GM19397 (cell line): ENCODE data around the gene PPIA.
"Not testable (repeated sequence)": the region's sequence is repeated elsewhere in the genome, so short reads cannot be mapped to it uniquely, and the experiment has no call there.

ENCODE experiments used
- ATAC-seq: cut with Tn5 transposase; IDR thresholded peaks from one replicate; pipeline ENCODE4 v1.9.1; 2021; ENCODE audit warnings: mild to moderate bottlenecking, moderate library complexity; ENCODE audit not compliant: unreplicated experiment

PPIA gene

GRCh38 chr7:44784364-44784763, 12.1 kb upstream of the PPIA start:
- no peak for ATAC-seq

DNA sequence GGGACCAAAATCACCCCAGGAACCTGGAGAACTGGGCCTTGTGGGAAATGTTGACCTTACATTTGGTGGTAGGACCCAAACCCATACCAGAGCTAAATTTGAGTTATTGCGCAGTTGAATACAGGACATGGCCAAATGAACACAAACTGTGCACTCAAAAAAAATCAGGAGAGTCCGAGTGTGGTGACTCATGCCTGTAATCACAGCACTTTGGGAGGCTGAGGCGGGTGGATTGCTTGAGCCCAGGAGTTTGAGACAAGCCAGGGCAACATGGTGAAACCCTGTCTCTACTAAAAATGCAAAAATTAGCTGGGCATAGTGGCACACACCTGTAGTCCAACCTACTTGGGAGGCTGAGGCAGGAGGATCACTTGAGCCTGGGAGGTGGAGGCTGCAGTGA, 11.3 kb upstream of the PPIA start:
- ATAC-seq, result not testable (repeated sequence)

DNA sequence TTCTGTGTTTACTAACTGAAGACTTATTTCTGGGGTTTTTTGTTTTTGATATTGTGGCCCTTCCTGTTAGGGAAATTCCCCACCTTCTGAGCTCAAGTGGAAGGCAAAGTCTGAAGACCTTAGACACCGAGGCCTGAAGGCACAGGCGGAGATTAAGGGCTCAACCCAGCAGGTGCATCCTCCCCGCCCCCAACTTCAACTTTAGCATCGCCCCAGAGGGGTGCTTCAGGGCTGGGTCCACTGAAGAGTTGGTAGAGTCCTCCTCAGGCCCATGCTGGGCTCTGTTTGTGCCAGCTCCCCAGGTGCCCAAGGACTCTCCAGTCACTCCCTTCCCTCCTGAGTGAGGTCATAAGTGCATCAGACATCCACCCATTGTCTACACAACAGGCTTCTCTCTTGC, 9.4 kb upstream of the PPIA start:
- no peak for ATAC-seq

DNA sequence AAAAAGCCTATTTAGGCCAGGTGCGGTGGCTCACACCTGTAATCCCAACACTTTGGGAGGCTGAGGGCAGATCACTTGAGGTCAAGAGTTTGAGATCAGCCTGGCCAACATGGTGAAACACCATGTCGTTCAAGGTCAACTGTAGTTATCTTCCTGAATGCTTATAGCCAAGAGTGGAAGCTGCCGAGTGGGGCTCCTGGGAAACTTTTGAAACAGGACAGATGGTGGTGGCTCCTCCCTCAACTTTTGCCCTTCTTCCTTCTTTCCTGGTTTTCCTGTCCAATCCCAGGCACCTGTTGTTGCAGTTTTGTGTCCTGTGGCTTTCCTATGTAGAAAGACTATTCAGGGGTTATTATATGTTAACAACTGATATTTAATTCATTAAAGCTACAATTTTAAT, 8.7 kb upstream of the PPIA start:
- no peak for ATAC-seq

GRCh38 chr7:44789990-44790389, 6.5 kb upstream of the PPIA start:
- no peak for ATAC-seq

DNA sequence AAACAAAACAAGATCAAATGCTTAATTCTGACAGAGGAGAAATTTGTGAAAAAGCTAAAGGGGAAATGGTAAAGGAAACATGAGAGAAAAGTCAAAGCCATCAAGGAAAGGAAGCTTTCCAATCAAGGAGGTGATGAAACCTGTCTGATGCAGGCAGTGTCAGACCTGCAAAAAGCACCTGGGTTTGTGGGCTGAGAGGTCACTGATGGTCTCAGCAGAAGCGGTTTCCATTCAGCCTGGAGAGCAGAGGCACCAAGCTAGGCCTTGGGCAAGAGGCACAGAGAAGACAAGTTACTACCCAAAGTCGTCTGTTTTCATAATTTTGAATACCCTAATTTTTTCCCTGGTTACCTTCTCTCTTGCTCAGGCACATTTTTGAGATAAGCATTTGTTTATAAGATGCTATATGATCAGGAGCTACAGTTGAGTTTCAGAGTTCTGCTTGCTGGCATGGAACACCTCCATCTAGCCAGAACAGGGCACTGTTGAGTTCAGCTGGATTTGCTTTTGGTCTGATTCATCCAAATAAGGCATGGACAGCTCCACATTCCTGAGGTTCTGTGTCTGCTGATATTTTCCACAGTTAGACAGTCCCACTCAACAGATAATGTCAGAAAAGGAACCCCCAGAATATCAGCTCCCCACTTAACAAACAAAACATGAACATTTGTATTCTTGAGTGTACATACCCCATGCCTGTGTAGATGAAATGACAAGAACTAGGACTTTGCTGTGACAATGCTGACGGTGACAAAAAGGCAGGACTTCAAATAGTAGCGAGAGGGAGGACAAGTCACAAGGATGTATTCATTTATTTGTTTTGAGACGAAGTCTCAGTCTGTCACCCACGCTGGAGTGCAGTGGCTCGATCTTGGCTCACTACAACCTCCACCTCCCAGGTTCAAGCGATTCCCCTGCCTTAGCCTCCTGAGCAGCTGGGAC, 4.9 kb upstream of the PPIA start:
- ATAC-seq, result no peak

- no peak for ATAC-seq
Observed at GRCh38 chr7:44793919-44794318, 2.6 kb upstream of the PPIA start.

DNA sequence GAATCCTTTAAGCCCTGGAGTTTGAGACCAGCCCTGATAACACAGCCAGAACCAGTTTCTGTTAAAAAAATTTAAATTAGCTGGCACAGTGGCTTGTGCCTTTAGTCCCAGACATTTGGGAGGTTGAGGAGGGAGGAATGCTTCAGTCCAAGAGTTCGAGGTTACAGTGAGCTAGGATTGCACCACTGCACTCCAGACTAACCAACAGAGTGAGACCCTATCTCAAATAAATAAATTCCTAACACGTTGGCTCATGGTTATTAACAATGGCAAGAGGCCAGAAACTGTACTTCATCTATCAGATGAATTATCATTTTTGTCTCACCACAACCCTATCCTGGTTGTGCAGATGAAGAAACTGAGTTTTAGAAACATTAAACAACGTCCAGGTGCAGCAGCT, 2.1 kb upstream of the PPIA start:
- no peak for ATAC-seq

GRCh38 chr7:44796034-44796503, 412 bp upstream of the PPIA start:
- peak; percentile 16 for ATAC-seq

GRCh38 chr7:44797329-44798258, 1.1 kb downstream of the PPIA start:
- peak; percentile 42 for ATAC-seq

- ATAC-seq, result no peak
Observed at GRCh38 chr7:44798649-44799305, 2.3 kb downstream of the PPIA start.

DNA sequence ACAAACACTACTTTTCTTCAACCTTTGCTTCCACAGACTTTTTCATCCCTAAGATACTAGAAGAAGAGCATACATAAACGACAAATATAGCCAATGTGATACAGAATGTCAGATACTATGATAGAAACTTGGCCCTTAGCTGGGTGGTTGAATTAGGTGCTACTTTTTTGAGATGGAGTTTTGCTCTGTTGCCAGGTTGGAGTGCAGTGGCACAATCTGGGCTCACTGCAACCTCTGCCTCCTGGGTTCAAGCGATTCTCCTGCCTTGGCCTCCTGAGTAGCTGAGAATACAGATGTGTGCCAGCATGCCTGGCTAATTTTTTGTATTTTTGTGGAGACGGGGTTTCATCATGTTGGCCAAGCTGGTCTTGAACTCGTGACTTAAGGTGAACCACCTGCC, 3.5 kb downstream of the PPIA start:
- no peak for ATAC-seq

GRCh38 chr7:44801890-44802289, 5.4 kb downstream of the PPIA start:
- ATAC-seq, result no peak

GRCh38 chr7:44802418-44803025, 6.0 kb downstream of the PPIA start:
- no peak for ATAC-seq

- ATAC-seq, result not testable (repeated sequence)
Observed at GRCh38 chr7:44803828-44804519, 7.5 kb downstream of the PPIA start.

- no peak for ATAC-seq
Observed at GRCh38 chr7:44805950-44806349, 9.5 kb downstream of the PPIA start.

GRCh38 chr7:44808914-44809393, 12.5 kb downstream of the PPIA start:
- ATAC-seq, result no peak

GRCh38 chr7:44811093-44811492, 14.6 kb downstream of the PPIA start:
- no peak for ATAC-seq

- no peak for ATAC-seq
Observed at GRCh38 chr7:44811571-44811970, 15.1 kb downstream of the PPIA start.

DNA sequence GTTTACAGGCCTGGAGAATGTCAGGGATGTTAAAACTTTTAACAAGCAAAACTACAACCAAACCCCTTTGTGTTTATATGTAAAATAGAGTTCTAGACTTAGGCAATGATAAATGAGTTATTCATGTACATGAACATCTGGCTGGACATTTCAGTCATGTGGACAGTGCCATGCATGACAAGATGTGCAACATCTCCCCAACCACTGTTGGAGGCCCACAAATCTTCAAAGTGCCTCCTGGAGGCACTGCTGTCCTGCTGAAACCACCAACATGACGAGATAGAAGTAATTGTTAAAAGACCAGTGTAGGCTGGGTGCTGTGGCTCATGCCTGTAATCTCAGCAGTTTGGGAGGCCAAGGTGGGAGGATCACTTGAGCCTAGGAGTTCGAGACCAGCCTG, 18.4 kb downstream of the PPIA start:
- ATAC-seq, result no peak
